HepG2 (cell line): Measurements from ENCODE around the gene PPP1R16B. TPM values are rescaled to one million over a fixed set of nuclear protein-coding genes. Genes with fewer than 3 reads are reported as not detected.

ENCODE experiments used
- AGO2 ChIP-seq: fragments of 200-400 bp; formaldehyde crosslinking; optimal IDR thresholded peaks from 2 replicates; pipeline ENCODE3; 2017; ENCODE audit warnings: mild to moderate bottlenecking, low read depth, low read length, moderate library complexity
- ARNT2 ChIP-seq: sonication (generic); formaldehyde crosslinking; IDR thresholded peaks from 2 replicates; pipeline ENCODE4 v1.8.0; 2022; ENCODE audit warnings: mild to moderate bottlenecking, low read depth, missing genetic modification reagents, moderate library complexity
- BRD4 ChIP-seq: sonication (generic); formaldehyde crosslinking; IDR thresholded peaks from 2 replicates; pipeline ENCODE4 v1.4.0; 2020; ENCODE audit warnings: missing genetic modification reagents
- CCDC6 ChIP-seq: sonication (generic); formaldehyde crosslinking; IDR thresholded peaks from 2 replicates; pipeline ENCODE4 v1.8.1; 2022; ENCODE audit warnings: mild to moderate bottlenecking, missing genetic modification reagents, moderate library complexity
- CEBPG ChIP-seq: IDR thresholded peaks from 2 replicates; pipeline ENCODE4 v1.6.1; 2016
- CHCHD3 ChIP-seq: sonication (generic); formaldehyde crosslinking; IDR thresholded peaks from 2 replicates; pipeline ENCODE4 v1.8.0; 2022; ENCODE audit warnings: mild to moderate bottlenecking, missing genetic modification reagents, moderate library complexity
- CHD2 ChIP-seq: IDR thresholded peaks from 2 replicates; pipeline ENCODE4 v1.6.1; 2011; ENCODE audit warnings: low read depth, low read length, improper control_type of control experiment
- CREBL2 ChIP-seq: sonication (generic); formaldehyde crosslinking; IDR thresholded peaks from 2 replicates; pipeline ENCODE4 v1.8.1; 2023; ENCODE audit warnings: missing genetic modification reagents, mild to moderate bottlenecking, borderline replicate concordance
- EHMT2 ChIP-seq: fragments of 200-600 bp; sonication (generic); IDR thresholded peaks from 2 replicates; pipeline ENCODE4 v1.7.0; 2017; ENCODE audit warnings: antibody characterized with exemption, low read depth, low read length, borderline replicate concordance
- HNRNPL ChIP-seq: fragments of 200-400 bp; formaldehyde crosslinking; IDR thresholded peaks from 2 replicates; pipeline ENCODE4 v1.6.1; 2017; ENCODE audit warnings: mild to moderate bottlenecking, low read depth, low read length
- ISL2 ChIP-seq: sonication (generic); formaldehyde crosslinking; IDR thresholded peaks from 2 replicates; pipeline ENCODE4 v1.5.0; 2020; ENCODE audit warnings: missing genetic modification reagents
- MYNN ChIP-seq: sonication (generic); formaldehyde crosslinking; IDR thresholded peaks from 2 replicates; pipeline ENCODE4 v1.4.0; 2020; ENCODE audit warnings: mild to moderate bottlenecking, low read depth, missing genetic modification reagents
- MYPOP ChIP-seq: sonication (generic); formaldehyde crosslinking; IDR thresholded peaks from 2 replicates; pipeline ENCODE4 v1.8.1; 2023; ENCODE audit warnings: mild to moderate bottlenecking, moderate library complexity, missing genetic modification reagents
- PAXIP1 ChIP-seq: sonication (generic); formaldehyde crosslinking; conservative IDR thresholded peaks from 2 replicates; pipeline ENCODE4 v1.4.0; 2020; ENCODE audit warnings: mild to moderate bottlenecking, missing genetic modification reagents, moderate library complexity
- SIN3A ChIP-seq: IDR thresholded peaks from 2 replicates; pipeline ENCODE4 v1.6.1; 2011; ENCODE audit warnings: low read depth, mild to moderate bottlenecking, control low read depth, low read length, borderline replicate concordance
- TSC22D2 ChIP-seq: sonication (generic); formaldehyde crosslinking; IDR thresholded peaks from 2 replicates; pipeline ENCODE4 v1.5.1; 2020; ENCODE audit warnings: missing genetic modification reagents, mild to moderate bottlenecking, borderline replicate concordance
- ZC3H13 ChIP-seq: sonication (generic); formaldehyde crosslinking; IDR thresholded peaks from 2 replicates; pipeline ENCODE4 v1.8.1; 2023; ENCODE audit warnings: mild to moderate bottlenecking, missing genetic modification reagents, moderate library complexity
- ZNF34 ChIP-seq: sonication (generic); formaldehyde crosslinking; IDR thresholded peaks from 2 replicates; pipeline ENCODE4 v1.4.0; 2020; ENCODE audit warnings: mild to moderate bottlenecking, missing genetic modification reagents, borderline replicate concordance
- ZNF510 ChIP-seq: sonication (generic); formaldehyde crosslinking; IDR thresholded peaks from 2 replicates; pipeline ENCODE4 v1.4.0; 2020; ENCODE audit warnings: low read depth, mild to moderate bottlenecking, missing genetic modification reagents
- ZNF7 ChIP-seq: IDR thresholded peaks from 2 replicates; pipeline ENCODE4 v1.6.1; 2016; ENCODE audit warnings: missing biosample characterization, missing genetic modification reagents
- ZNF740 ChIP-seq: sonication (generic); formaldehyde crosslinking; IDR thresholded peaks from 2 replicates; pipeline ENCODE4 v1.4.0; 2020; ENCODE audit warnings: missing genetic modification reagents
- ZUFSP ChIP-seq: sonication (generic); formaldehyde crosslinking; IDR thresholded peaks from 2 replicates; pipeline ENCODE4 v1.9.0; 2021; ENCODE audit warnings: missing genetic modification reagents, mild to moderate bottlenecking, borderline replicate concordance
- polyA plus RNA-seq, 8 experiments: library from polyadenylated mRNA; depleted of rRNA in 3 of 8; stranded (reverse) in 7 of 8; unstranded in 1 of 8; fragments of >200 nt; fragmentation: Illumina TruSeq in 4 of 8; extraction: Trizol in 4 of 8; gene quantifications; 2 replicates each; pipeline versions ENCODE4 v1.2.1 to v1.2.3, GENCODE V29; 2011 to 2016; ENCODE audit warnings: low read depth in 4 of 8, missing spikeins in 1 of 8, mixed read lengths in 1 of 8; ENCODE audit not compliant: insufficient read depth in 1 of 8
- total RNA-seq, 5 experiments: library from RNA; depleted of rRNA; stranded (reverse); fragments of >200 nt; fragmentation: Illumina TruSeq; extraction: Trizol; gene quantifications; 2 replicates each; pipeline ENCODE4 v1.2.3, GENCODE V29; 2016; ENCODE audit warnings: low read depth in 1 of 5

PPP1R16B gene
- total and polyA plus RNA-seq, 2 of the 13 experiments (the other 11 are each of a cell fraction or from before 2014, with no cell fraction given) = 0.02 to 0.11 TPM

- TF ChIP-seq ZNF7 (CRISPR knock-in tag) = no peak
- no peak for TF ChIP-seq MYNN
- no peak for TF ChIP-seq ISL2
- peak; percentile 32; the same call in 1 of the 2 replicates for TF ChIP-seq EHMT2
- TF ChIP-seq TSC22D2 (CRISPR knock-in tag) = 0 out of 2 replicates have a peak, but pooled peaks have one; percentile 29
- TF ChIP-seq CHCHD3 (CRISPR knock-in tag) = no peak
- no peak for TF ChIP-seq BRD4
- no peak for TF ChIP-seq ZNF740 (CRISPR knock-in tag)
- peak; percentile 84 for TF ChIP-seq CEBPG (CRISPR knock-in tag)
- TF ChIP-seq CHD2 = no peak
- TF ChIP-seq MYPOP = no peak
- TF ChIP-seq SIN3A = no peak
- no peak for TF ChIP-seq CCDC6 (CRISPR knock-in tag)
- TF ChIP-seq ARNT2 (CRISPR knock-in tag) = no peak
- TF ChIP-seq ZC3H13 (CRISPR knock-in tag) = no peak
- no peak for TF ChIP-seq ZNF510 (CRISPR knock-in tag)
- no peak for TF ChIP-seq HNRNPL
- TF ChIP-seq PAXIP1 = no peak
- TF ChIP-seq ZNF34 (CRISPR knock-in tag) = no peak
- TF ChIP-seq ZUFSP (CRISPR knock-in tag) = no peak
- TF ChIP-seq CREBL2 (CRISPR knock-in tag) = no peak
- TF ChIP-seq AGO2 = no peak
These were observed 78.7 kb downstream of the PPP1R16B start (continued) for GRCh38 chr20:38883981-38884733.
